ENCODE results near the gene ITGB1BP2. TPM values are rescaled to one million over a fixed set of nuclear protein-coding genes. Genes with fewer than 3 reads are reported as not detected.
"Not testable (repeated sequence)": the region's sequence is repeated elsewhere in the genome, so short reads cannot be mapped to it uniquely, and the experiment has no call there.

Gene ITGB1BP2
- total RNA-seq, 1 donor from 2014 or later: 2.8 TPM

DNA sequence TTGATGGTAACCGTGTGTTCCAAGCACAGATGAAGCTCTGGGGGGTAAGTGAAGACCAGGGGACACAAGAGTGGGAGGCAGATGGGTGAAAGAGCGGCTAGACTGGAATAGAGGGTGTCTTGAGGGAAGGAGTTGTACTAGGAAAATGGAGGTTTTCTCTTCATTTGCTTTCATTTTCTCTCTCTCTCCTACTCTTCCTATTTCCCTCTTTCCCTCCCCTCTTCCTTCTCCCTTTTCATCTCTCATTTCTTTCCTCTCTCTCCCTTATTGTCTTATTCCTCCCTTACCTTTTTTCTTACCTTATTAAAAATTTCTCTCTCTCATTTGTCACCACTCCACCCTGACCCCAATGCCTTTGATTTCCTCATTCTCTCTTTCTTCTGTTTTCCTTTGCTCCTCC is 3.0 kb downstream of the ITGB1BP2 start:
- TF ChIP-seq, protein P1, sequence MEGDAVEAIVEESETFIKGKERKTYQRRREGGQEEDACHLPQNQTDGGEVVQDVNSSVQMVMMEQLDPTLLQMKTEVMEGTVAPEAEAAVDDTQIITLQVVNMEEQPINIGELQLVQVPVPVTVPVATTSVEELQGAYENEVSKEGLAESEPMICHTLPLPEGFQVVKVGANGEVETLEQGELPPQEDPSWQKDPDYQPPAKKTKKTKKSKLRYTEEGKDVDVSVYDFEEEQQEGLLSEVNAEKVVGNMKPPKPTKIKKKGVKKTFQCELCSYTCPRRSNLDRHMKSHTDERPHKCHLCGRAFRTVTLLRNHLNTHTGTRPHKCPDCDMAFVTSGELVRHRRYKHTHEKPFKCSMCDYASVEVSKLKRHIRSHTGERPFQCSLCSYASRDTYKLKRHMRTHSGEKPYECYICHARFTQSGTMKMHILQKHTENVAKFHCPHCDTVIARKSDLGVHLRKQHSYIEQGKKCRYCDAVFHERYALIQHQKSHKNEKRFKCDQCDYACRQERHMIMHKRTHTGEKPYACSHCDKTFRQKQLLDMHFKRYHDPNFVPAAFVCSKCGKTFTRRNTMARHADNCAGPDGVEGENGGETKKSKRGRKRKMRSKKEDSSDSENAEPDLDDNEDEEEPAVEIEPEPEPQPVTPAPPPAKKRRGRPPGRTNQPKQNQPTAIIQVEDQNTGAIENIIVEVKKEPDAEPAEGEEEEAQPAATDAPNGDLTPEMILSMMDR (IDR thresholded peaks at IDR 0.05; ENCODE audit: unreplicated experiment): no peak
- H3K27me3 Mint-ChIP-seq (ENCODE audit: unreplicated experiment): no peaks in the 10 kb centered on the region
- no peak for DNase-seq (ENCODE audit: low spot score)
- peaks cover 13% of the 10 kb centered on the region for H3K36me3 Mint-ChIP-seq (ENCODE audit: low read depth, unreplicated experiment)
- no peak overlapping the region for H3K4me3 Mint-ChIP-seq (ENCODE audit: unreplicated experiment)
- peaks cover 10% of the 10 kb centered on the region for H3K4me1 Mint-ChIP-seq (ENCODE audit: unreplicated experiment)
- H3K27ac Mint-ChIP-seq (ENCODE audit: unreplicated experiment): no peak overlapping the region
- no peaks in the 10 kb centered on the region for H3K9me3 Mint-ChIP-seq (ENCODE audit: unreplicated experiment)

DNA sequence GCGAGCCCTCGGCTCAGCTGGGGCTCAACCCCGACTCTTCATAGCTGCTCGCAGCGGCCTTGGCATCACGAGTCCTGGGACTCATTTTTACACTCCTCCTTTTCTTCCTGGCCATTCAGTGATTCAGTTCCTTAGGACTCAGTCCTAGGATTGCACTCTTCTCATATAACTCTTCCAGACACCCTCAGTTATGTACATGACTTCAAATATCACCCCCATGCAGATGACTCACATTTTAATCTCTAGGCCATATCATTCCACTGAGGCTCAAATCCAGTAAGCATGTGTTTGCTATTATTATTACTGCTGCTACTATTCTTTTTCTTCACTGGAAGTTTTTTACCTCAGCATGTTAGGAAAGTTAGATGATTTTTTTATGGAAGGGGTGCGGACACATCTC is 14.4 kb downstream of the ITGB1BP2 start:
- Mint-ChIP-seq H3K4me3 (ENCODE audit: unreplicated experiment) (no peak overlapping the region), H3K27ac (ENCODE audit: unreplicated experiment) (no peak overlapping the region), H3K4me1 (ENCODE audit: unreplicated experiment) (no peaks in the 10 kb centered on the region), H3K27me3 (ENCODE audit: unreplicated experiment) (peaks cover 2% of the 10 kb centered on the region), H3K36me3 (ENCODE audit: low read depth, unreplicated experiment) (peaks cover 4% of the 10 kb centered on the region), H3K9me3 (ENCODE audit: unreplicated experiment) (no peaks in the 10 kb centered on the region)
- TF ChIP-seq, protein P1 (IDR thresholded peaks at IDR 0.05; ENCODE audit: unreplicated experiment): no peak
- no peak for DNase-seq (ENCODE audit: low spot score)

DNA sequence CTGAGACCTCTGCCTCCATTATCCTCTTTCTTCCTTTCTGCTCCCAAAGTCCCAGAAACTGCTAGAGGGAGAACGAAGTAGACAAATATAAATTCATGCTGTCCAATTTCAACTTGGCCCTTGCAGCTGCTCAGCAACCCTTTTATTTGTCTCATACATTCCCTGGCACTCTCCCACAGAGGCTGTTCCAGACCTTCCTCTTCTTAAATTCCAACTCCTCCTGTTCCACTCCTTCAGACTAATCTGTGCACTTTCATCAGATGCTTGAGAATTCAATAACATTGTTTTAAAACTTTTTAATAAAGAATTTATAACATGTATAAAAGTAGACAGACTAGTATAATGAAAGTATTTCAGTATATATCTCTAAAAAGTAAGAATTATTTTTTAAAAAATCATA is 15.4 kb downstream of the ITGB1BP2 start:
- not testable (repeated sequence) for H3K27ac Mint-ChIP-seq (ENCODE audit: unreplicated experiment); DNase-seq (ENCODE audit: low spot score); H3K9me3 Mint-ChIP-seq (ENCODE audit: unreplicated experiment); H3K27me3 Mint-ChIP-seq (ENCODE audit: unreplicated experiment); H3K36me3 Mint-ChIP-seq (ENCODE audit: low read depth, unreplicated experiment); H3K4me3 Mint-ChIP-seq (ENCODE audit: unreplicated experiment); H3K4me1 Mint-ChIP-seq (ENCODE audit: unreplicated experiment)

DNA sequence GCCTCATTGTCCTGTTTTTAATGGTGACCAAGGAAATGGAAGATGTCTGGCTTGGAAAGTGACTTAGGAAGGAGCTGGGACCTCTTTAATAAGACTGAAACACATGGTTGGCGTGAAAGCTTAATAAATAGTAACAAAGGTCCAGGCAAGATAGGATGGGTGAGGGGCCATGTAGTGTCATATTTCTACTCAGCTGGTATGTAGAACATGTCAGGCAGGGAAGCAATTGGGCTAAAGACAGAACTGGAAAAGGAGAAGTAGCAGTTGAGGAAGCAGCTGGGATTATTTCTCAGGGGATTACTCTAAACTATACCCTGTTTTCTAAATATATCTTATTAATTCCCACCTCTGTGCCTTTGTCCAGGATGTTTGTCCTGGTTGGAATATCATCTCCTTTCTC is 18.6 kb downstream of the ITGB1BP2 start:
- Mint-ChIP-seq H3K36me3 (ENCODE audit: low read depth, unreplicated experiment) (peaks cover 18% of the 10 kb centered on the region), H3K27ac (ENCODE audit: unreplicated experiment) (no peak overlapping the region), H3K27me3 (ENCODE audit: unreplicated experiment) (peaks cover 1% of the 10 kb centered on the region), H3K4me3 (ENCODE audit: unreplicated experiment) (no peak overlapping the region), H3K4me1 (ENCODE audit: unreplicated experiment) (no peaks in the 10 kb centered on the region), H3K9me3 (ENCODE audit: unreplicated experiment) (no peaks in the 10 kb centered on the region)
- TF ChIP-seq, protein P1 (IDR thresholded peaks at IDR 0.05; ENCODE audit: unreplicated experiment): no peak
- no peak for DNase-seq (ENCODE audit: low spot score)

DNA sequence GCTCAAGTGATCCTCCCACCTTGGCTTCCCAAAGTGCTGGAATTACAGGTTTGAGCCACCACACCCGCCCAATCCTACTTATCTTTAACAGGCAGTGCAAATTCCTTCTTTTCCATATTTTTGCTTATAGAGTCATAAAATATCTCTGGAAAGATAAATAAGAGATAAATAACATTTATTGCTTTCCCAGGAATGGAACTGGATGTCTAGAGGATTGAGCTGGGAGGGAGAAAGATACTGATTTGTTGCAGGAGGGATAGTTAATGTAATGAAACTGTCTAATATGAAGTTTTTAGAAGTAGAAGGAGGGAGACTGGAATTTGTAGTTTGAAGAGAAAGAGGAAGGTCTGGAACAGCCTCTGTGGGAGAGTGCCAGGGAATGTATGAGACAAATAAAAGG is 20.2 kb downstream of the ITGB1BP2 start:
- peaks cover 15% of the 10 kb centered on the region for H3K36me3 Mint-ChIP-seq (ENCODE audit: low read depth, unreplicated experiment)
- no peak overlapping the region for H3K4me3 Mint-ChIP-seq (ENCODE audit: unreplicated experiment)
- TF ChIP-seq, protein P1 (IDR thresholded peaks at IDR 0.05; ENCODE audit: unreplicated experiment): no peak
- H3K27ac Mint-ChIP-seq (ENCODE audit: unreplicated experiment): no peak overlapping the region
- no peak for DNase-seq (ENCODE audit: low spot score)
- H3K9me3 Mint-ChIP-seq (ENCODE audit: unreplicated experiment): no peaks in the 10 kb centered on the region
- peaks cover 1% of the 10 kb centered on the region for H3K27me3 Mint-ChIP-seq (ENCODE audit: unreplicated experiment)
- no peaks in the 10 kb centered on the region for H3K4me1 Mint-ChIP-seq (ENCODE audit: unreplicated experiment)

DNA sequence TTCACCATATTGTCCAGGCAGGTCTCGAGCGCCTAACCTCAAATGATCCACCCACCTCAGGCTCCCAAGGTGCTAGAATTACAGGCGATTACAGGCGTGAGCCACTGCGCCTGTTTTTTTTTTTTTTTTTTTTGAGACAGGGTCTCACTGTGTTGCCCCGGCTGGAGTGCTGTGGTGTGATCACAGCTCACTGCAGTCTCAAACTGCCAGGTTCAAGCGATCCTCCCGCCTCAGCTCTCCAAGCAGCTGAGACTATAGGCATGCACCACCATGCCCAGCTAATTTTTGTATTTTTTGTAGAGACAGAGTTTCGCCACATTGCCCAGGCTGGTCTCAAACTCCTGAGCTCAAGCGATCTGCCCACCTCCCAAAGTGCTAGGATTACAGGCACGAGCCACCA is 22.9 kb downstream of the ITGB1BP2 start:
- not testable (repeated sequence) for H3K4me3 Mint-ChIP-seq (ENCODE audit: unreplicated experiment); H3K27me3 Mint-ChIP-seq (ENCODE audit: unreplicated experiment); H3K4me1 Mint-ChIP-seq (ENCODE audit: unreplicated experiment); H3K27ac Mint-ChIP-seq (ENCODE audit: unreplicated experiment); DNase-seq (ENCODE audit: low spot score); H3K9me3 Mint-ChIP-seq (ENCODE audit: unreplicated experiment)
- peaks cover 21% of the 10 kb centered on the region for H3K36me3 Mint-ChIP-seq (ENCODE audit: low read depth, unreplicated experiment)

Data from endothelial cell (in vitro differentiated cells).